ENCODE data around the gene MUL1.

The MUL1 gene

GRCh38 chr1:20449735-20450311, 58.1 kb downstream of the MUL1 start:
- Histone ChIP-seq H3K4me1 (ENCODE audit: control insufficient read depth in 5 of 5, insufficient read depth in 5 of 5, low read length in 5 of 5) (no peaks in the 10 kb centered on the region), H3K36me3 (ENCODE audit: control insufficient read depth in 5 of 5, insufficient read depth in 5 of 5, low read length in 5 of 5) (no peaks in the 10 kb centered on the region), H3K9me3 (ENCODE audit: control insufficient read depth in 5 of 5, low read length in 5 of 5) (no peaks in the 10 kb centered on the region), H3K27me3 (ENCODE audit: control insufficient read depth in 5 of 5, insufficient read depth in 4 of 5, low read length in 5 of 5) (peaks cover 0 to 16% (median 13%) of the 10 kb centered on the region in 5 donors), H3K27ac (ENCODE audit: low read depth, low read length) (no peak overlapping the region), H3K4me3 (ENCODE audit: low read depth in 1 of 5, low read length in 5 of 5) (no peak overlapping the region), H3K9ac (ENCODE audit: low read length in 5 of 5) (no peak overlapping the region)

All from subcutaneous abdominal adipose tissue (tissue), 5 donors.